ENCODE results near the gene GPER1. TPM values are rescaled to one million over a fixed set of nuclear protein-coding genes. Genes with fewer than 3 reads are reported as not detected.

The GPER1 gene
- total and polyA plus RNA-seq, 8 donors: 0.20 to 3.5 (median 1.0) TPM

DNA sequence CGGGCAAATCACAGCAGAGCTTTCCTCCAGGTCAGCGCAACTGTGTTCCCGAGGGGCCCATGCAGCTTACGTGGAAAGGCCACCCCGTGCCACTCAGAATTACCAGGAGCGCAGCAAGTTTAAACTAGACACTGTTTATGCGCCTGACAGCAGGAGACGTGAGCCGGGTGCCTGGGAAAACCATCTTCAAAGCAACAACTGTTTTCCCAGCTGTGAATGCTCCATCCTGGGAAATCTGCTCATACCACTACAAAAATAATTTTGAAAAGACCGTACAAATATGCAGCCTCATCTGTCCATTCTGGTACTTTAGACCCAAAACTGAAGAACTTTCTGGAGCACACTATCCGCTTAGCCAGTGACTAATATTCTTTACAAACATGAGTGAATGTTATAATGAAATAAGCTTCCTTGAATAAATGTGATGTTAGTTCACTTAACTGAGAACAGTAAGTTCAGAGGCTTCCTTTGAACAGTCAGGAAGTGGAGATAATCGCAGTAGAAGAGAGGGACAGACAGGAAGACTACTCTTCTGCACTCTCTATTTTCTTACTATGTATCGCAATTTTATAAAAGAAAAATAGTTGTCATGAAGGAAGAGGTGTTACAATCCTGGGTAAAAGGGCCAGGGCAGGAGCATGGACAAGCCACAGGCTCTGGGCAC lies 16.7 kb downstream of the GPER1 start:
- ATAC-seq (no peak), DNase-seq (peak in 1 of 6 donors; percentile 31), FAIRE-seq (no peak)
- intact Hi-C loops (cut with DNase I): no loop called here
- TF ChIP-seq, protein P1, sequence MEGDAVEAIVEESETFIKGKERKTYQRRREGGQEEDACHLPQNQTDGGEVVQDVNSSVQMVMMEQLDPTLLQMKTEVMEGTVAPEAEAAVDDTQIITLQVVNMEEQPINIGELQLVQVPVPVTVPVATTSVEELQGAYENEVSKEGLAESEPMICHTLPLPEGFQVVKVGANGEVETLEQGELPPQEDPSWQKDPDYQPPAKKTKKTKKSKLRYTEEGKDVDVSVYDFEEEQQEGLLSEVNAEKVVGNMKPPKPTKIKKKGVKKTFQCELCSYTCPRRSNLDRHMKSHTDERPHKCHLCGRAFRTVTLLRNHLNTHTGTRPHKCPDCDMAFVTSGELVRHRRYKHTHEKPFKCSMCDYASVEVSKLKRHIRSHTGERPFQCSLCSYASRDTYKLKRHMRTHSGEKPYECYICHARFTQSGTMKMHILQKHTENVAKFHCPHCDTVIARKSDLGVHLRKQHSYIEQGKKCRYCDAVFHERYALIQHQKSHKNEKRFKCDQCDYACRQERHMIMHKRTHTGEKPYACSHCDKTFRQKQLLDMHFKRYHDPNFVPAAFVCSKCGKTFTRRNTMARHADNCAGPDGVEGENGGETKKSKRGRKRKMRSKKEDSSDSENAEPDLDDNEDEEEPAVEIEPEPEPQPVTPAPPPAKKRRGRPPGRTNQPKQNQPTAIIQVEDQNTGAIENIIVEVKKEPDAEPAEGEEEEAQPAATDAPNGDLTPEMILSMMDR (IDR thresholded peaks at IDR 0.05): no peak
- no peaks in the 10 kb centered on the region for H3K36me3 ChIP-seq
- WGBS, 2 donors: 88 to 90% methylated on average over 13 of the region's 13 CpGs
- H3K27me3 ChIP-seq: no peaks in the 10 kb centered on the region
- H3K9me3 ChIP-seq: no peaks in the 10 kb centered on the region
- H3K4me3 ChIP-seq: no peak overlapping the region
- peaks cover 0 to 16% (median 13%) of the 10 kb centered on the region in 3 donors for H3K4me1 ChIP-seq
- no peak overlapping the region for H3K27ac ChIP-seq

DNA sequence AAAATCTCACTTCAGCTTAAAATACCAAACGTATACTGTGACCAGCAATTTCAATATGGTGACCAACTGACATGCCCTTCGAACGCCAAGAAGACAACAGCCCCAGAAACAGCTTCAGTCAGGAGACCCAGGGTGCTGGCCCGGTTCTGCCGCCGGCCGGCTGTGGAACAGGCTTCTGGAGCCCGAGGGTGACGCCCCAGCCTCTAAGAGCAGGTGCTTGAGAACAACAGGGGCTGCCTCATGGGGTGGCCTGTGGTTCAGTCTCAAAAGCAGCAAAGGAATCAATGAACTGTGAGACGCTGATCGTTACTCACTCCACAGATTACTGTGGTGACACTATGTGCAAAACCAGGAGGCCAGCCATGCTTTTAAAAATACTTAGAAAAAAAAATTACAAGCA lies 17.3 kb downstream of the GPER1 start:
- TF ChIP-seq, protein P1 (IDR thresholded peaks at IDR 0.05): no peak
- Histone ChIP-seq H3K36me3 (no peaks in the 10 kb centered on the region), H3K27me3 (no peaks in the 10 kb centered on the region), H3K9me3 (no peaks in the 10 kb centered on the region), H3K4me3 (no peak overlapping the region), H3K27ac (no peak overlapping the region), H3K4me1 (peaks cover 0 to 16% (median 13%) of the 10 kb centered on the region in 3 donors)
- FAIRE-seq (no peak), ATAC-seq (no peak), DNase-seq (peak in 2 of 6 donors; percentile 16 to 55)
- WGBS, 2 donors: 91 to 93% methylated on average over 11 of the region's 11 CpGs
- intact Hi-C loops (cut with DNase I): no loop called here

DNA sequence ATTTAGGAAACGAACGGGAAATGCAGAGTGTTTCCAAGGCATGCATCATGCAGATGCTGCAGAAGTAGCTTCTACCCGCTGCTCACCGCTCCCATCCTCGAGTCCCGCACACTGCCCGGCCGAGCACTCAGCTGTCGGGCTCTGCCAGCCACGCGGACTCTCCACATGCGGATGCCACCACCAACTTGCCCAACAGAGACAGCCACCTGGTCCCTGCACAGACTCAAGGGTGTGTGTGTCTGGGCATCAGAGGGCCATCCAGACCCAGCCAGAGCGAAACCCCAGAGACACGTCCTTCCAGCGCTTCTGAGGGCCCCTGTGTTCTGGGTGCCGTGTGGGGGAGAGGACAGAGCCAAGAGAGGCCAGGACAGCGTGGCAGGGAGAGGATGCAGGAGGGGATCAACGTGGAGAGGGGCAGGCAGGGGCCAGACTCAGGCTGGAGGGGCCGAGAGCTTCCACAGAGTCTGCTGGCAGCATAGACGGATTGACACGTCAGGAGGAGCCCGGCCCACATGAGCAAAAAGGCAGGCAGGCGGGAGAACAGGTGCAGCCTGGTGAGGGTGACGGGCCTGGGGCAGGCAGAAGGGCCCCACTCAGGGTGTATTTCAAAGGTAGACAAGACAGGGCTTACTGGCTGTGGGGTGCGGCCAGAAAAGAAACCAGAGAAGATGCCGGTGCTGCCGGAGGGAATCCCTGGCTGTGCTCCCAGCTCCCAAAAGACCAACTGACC lies 18.3 kb downstream of the GPER1 start:
- H3K27me3 ChIP-seq: no peaks in the 10 kb centered on the region
- TF ChIP-seq, protein P1 (IDR thresholded peaks at IDR 0.05): no peak
- H3K4me3 ChIP-seq: no peak overlapping the region
- FAIRE-seq (no peak), DNase-seq (peak in 2 of 6 donors; percentile 43 to 55), ATAC-seq (no peak)
- H3K36me3 ChIP-seq: no peaks in the 10 kb centered on the region
- 90% methylated on average over 27 of the region's 27 CpGs for WGBS, 2 donors
- H3K4me1 ChIP-seq: peaks cover 0 to 16% (median 13%) of the 10 kb centered on the region in 3 donors
- no peaks in the 10 kb centered on the region for H3K9me3 ChIP-seq
- intact Hi-C loops (cut with DNase I): no loop called here
- H3K27ac ChIP-seq: no peak overlapping the region

DNA sequence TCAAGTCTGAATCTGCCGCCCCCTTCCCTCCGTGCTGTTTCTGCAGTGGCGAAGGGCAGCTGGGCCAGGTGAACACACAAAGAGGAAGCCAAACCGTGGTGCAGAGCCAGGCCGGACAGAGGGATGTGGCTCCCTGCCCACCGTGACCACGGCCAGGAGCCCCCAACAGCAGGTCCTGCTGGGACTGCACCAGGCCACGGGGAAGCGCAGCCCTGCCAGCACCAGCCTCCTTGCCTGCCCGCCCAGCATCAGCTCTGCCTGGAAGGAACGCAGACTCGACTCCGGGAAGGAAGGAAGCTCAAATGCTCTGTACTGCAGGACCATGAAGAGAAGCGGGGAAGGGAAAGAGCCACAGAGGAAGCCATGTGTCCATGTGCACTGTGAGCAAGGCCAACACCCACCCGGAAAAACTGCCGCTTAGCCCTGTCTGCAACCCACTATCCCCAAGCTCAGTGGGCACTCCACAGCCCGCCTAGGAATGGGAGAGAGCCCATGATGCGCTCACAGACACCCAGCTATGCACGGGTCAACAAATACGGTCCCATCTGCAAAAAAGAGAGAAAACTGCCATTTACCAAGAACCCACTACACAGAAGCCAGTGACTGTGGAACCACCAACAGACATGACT lies 19.0 kb downstream of the GPER1 start:
- DNase-seq: peak in 2 of 6 donors; percentile 44 to 58
- no peak overlapping the region for H3K27ac ChIP-seq
- TF ChIP-seq, protein P1 (IDR thresholded peaks at IDR 0.05): no peak

More for the DNA sequence above, 19.0 kb downstream of the GPER1 start:
- no peaks in the 10 kb centered on the region for H3K36me3 ChIP-seq
- H3K4me3 ChIP-seq: no peak overlapping the region
- intact Hi-C loops (cut with DNase I): no loop called here
- H3K27me3 ChIP-seq: no peaks in the 10 kb centered on the region
- FAIRE-seq (no peak), ATAC-seq (no peak)
- peaks cover 0 to 14% (median 9%) of the 10 kb centered on the region in 3 donors for H3K4me1 ChIP-seq
- H3K9me3 ChIP-seq: no peaks in the 10 kb centered on the region
- 87 to 88% methylated on average over 20 of the region's 20 CpGs for WGBS, 2 donors

Data from pancreas (tissue), 10 donors.